GM12864 (cell line): ENCODE results near the gene SLC7A4.

Experiments used
- DNase-seq: peaks from one replicate; pipeline ENCODE4 v3.0.0-alpha.2; 2011; ENCODE audit warnings: low read depth
- H3K4me3 ChIP-seq: 2 replicates; pipeline ENCODE4 v1.5.1; 2011; ENCODE audit warnings: mild to moderate bottlenecking, low read depth, low read length, control low read depth
- TF ChIP-seq, protein P1 (sequence below): IDR thresholded peaks from 2 replicates; pipeline ENCODE4 v1.5.1; 2011; ENCODE audit warnings: low read depth, mild to moderate bottlenecking, moderate library complexity, low read length, control low read depth, inconsistent platforms; ENCODE audit errors: missing control alignments

The SLC7A4 gene

DNA sequence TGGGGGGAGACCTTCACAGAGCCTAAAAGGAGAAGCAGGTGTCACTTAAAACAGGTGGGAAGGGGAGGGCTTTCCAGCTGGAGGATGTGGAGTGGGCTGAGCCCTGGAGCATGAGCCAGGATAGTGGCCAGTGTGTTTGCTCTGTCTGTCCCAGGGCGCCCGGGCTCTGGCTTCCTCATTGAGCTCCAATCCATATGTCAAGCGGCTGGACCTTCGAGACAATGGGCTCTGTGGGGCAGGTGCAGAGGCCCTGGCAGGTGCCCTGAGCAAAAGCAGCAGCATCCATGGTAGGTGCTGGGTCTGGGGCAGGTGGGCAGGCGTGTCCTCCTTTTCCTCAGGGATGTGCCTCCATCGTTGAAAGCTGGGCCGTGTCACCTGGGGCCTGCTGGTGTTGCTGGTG, 15.4 kb upstream of the SLC7A4 start:
- TF ChIP-seq, protein P1, sequence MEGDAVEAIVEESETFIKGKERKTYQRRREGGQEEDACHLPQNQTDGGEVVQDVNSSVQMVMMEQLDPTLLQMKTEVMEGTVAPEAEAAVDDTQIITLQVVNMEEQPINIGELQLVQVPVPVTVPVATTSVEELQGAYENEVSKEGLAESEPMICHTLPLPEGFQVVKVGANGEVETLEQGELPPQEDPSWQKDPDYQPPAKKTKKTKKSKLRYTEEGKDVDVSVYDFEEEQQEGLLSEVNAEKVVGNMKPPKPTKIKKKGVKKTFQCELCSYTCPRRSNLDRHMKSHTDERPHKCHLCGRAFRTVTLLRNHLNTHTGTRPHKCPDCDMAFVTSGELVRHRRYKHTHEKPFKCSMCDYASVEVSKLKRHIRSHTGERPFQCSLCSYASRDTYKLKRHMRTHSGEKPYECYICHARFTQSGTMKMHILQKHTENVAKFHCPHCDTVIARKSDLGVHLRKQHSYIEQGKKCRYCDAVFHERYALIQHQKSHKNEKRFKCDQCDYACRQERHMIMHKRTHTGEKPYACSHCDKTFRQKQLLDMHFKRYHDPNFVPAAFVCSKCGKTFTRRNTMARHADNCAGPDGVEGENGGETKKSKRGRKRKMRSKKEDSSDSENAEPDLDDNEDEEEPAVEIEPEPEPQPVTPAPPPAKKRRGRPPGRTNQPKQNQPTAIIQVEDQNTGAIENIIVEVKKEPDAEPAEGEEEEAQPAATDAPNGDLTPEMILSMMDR = no peak
- DNase-seq = no peak
- H3K4me3 ChIP-seq = no peak overlapping the region

DNA sequence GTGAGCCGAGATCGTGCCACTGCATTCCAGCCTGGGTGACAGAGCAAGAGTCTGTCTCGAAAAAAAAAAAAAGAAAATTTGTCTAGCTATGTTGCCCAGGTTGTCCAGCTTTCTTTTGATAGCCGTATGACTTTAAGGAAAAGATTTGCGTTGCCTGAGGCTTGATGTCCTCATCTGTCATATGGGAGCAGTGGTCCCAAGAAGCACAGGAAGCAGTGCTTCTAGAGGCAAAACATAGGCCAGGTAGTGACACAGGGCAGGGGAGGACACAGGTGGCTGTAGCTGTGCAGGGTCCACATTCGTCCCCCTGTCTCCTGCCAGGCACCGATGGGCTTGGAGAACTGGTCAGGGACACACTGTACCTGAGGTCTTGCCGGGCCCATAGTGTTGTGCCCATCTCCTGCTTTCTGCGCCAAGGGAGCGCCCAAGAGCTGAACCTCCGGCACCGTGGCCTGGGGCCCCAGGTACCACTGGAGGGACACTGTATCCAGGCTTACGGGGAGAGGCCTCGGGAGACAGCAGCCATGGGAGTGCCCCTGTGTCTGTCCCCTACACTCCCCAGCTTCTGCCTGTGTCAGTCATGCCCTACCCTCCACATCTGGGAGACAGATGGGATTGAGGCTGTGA, 14.8 kb upstream of the SLC7A4 start:
- no peak for DNase-seq
- TF ChIP-seq, protein P1 = no peak
- H3K4me3 ChIP-seq = no peak overlapping the region

DNA sequence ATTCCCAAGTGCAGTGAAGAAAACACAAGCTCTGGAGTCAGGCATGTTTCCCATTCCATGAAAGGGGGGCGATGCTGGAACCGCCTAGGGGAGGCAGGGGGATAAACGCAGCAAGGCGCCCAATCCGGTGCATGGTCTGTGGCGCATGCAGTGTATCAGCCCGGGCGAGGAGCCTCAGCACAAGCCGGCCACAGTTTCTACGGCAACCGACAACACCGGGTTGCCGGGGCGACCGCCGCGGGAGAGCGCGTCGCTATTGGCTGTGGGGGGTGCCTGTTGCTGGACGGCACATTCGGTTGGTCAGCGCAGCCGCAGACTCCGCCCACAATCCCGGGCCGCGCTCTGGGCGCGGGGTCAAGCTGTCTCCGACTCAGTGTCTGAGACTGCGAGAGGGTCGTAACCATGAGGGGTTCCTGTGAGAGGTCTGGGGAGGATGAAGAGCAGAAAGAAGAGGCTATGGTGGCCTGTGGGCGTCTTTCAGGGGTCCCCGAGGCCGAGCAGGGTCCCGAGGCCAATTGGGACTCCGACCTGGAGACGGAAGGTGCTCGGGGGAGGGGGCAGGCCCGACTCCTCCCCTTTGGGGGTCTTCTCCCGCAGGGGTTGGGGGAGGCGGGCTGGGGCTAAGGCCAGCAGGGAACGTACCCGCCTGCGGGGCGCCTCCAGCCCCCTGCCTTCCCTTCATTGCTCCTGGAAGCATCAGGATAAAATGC, 13.4 kb upstream of the SLC7A4 start, which contains the start of gene LRRC74B:
TSS of gene LRRC74B (plus strand) at position 362 of the 710 bp plus-strand sequence. CDS start at position 403, 41 bp downstream.
- TF ChIP-seq, protein P1 = no peak
- peak; percentile 16 for DNase-seq
- no peak within 1 kb of the TSS for H3K4me3 ChIP-seq

DNA sequence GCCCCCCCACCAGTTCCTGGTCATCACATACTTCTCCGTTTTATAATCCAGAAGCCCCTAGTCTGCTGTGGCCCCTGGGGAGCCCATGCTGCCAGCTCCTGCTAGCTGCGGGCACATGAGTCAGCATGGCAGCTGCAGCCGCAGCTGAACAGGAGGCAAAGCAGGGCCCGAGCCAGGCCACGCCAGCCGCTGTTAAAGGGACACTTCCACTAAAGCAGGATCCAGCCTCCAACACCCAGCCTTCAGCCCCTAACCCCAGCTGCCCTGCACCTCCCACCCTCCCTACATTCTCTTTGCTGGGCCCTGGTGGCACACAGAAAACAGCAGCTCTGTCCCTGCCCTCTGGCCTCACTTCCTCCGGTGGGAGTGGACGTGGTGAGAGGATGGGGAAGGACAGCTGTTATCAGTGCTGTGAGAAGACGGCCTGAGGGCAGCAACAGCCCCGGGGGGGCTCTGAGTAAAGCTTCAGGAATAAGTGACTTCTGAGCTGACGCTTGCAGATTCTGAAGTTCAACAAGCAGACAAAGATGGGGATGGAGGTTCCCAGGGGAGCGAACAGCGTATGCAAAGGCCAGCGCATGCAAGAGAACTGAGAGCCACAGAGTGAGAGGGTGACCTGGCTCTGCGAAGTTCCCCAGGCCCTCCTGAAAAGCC, 12.7 kb upstream of the SLC7A4 start:
- H3K4me3 ChIP-seq = no peak overlapping the region
- no peak for DNase-seq
- TF ChIP-seq, protein P1 = no peak

DNA sequence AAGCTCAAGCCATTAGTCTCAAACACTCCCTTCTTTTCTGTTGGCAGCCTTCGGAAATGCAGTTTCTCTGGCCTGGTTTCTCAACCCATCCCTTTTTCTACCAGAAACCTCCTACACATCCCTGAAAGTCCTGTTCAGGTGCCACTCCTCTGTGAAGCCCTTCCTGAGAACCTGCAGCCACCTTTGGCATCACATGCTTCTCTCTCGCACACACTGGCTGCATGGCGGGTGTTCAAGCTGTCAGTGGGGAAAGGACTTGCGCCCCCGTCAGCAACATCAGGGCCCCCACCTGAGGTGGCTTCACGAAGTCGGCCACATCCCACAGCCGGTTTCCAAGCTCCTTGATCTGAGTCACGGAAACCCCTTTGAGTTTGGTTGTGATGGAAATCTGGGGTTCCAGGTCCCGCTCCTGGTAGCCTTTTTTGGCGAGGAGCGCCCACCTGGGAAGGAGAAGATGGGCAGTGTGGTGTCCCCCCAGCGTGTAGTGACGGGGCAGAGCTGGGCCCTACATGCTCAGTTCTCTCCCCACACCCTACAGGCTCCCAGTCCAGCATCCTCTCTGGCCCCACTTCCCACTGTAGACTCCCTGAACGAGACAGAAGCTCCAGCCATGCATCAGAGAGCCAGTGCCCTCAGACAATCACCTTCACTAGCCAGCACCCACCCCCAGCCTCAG, 11.6 kb upstream of the SLC7A4 start:
- H3K4me3 ChIP-seq = no peak overlapping the region
- TF ChIP-seq, protein P1 = no peak
- DNase-seq = no peak

DNA sequence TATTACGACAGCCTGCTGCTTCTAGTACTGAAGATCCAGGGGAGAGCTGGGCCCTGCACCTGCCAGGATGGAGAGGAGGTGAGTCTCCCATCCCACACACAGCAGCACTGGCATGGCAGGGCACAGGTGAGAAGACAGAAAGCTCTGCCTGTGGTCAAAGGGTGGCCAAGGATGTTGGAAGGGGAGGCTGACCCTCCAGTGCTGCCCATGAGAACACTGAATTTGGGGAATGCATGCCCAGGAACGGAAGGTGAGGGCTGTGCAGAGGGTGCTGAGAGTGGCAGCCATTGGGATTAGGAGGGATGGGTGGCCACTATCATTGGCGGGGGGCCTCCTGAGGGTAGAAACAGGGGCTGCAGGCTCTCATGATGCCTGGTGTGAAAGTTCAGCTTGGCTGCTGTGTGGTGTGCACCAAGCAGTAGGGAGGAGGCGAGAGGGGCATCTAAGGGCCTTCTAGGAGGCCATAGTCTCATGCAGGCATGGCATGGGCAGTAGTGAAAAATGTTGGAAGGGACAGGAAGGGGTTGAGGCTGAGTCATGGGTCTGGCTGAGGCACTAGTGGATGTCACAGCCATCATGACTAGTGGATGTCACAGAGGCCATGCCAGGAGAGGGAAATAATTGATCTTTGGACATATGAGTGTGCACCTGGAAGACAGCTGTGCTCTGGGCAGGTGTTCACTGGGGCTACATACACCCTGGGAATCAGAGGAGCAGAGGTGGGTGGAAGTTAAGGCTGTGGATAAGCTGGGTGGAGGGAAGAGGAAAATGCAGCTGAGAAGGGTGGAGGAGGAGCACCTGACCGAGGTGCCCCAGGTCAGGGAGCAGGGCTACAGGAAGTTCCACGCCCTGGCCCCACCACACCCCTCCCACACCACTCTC, 10.9 kb upstream of the SLC7A4 start:
- no peak overlapping the region for H3K4me3 ChIP-seq
- DNase-seq = no peak
- TF ChIP-seq, protein P1 = no peak
